H1 (cell line): ENCODE data around the gene CCDC86. TPM values are rescaled to one million over a fixed set of nuclear protein-coding genes. Genes with fewer than 3 reads are reported as not detected.

Experiments
- CTCF ChIA-PET: fragments of 300-600 bp; sonication (Branson Sonifier 250); formaldehyde crosslinking; loops from one replicate; lab custom pipeline; 2021; ENCODE audit not compliant: partially characterized antibody; lab: Charles Lee
- POLR2A ChIA-PET: fragments of 300-600 bp; sonication (Branson Sonifier 250); formaldehyde crosslinking; loops from one replicate; lab custom pipeline; 2021; ENCODE audit warnings: inconsistent platforms; ENCODE audit not compliant: partially characterized antibody; lab: Charles Lee
- DNase-seq, 2 experiments: peaks; one replicate each; pipeline versions ENCODE4 v3.0.0 to v3.0.0-alpha.2; 2010 to 2022; ENCODE audit warnings: low spot score in 2 of 2, low read depth in 1 of 2, mixed read lengths in 1 of 2
- FAIRE-seq: peaks from 2 replicates; lab custom pipeline; 2011; peaks lifted over from hg19 to GRCh38; lab: Jason Lieb, UNC
- H2AFZ ChIP-seq: 2 replicates; pipeline ENCODE4 v1.8.1; 2012; ENCODE audit warnings: low read length, inconsistent platforms
- H2AK5ac ChIP-seq: 2 replicates; pipeline ENCODE4 v1.6.1; 2013; ENCODE audit warnings: low read depth, low read length
- H2BK120ac ChIP-seq: replicated peaks from 2 replicates; pipeline ENCODE3; 2013; ENCODE audit warnings: low read depth, low read length, inconsistent platforms
- H2BK12ac ChIP-seq: 2 replicates; pipeline ENCODE4 v1.6.1; 2013; ENCODE audit warnings: low read depth, low read length
- H2BK15ac ChIP-seq: 2 replicates; pipeline ENCODE4 v1.6.1; 2013; ENCODE audit warnings: low read length
- H2BK20ac ChIP-seq: 2 replicates; pipeline ENCODE4 v1.6.1; 2013; ENCODE audit warnings: low read length
- H2BK5ac ChIP-seq: 2 replicates; pipeline ENCODE4 v1.6.1; 2013; ENCODE audit warnings: low read depth, low read length
- H3K14ac ChIP-seq: 2 replicates; pipeline ENCODE4 v1.6.1; 2013; ENCODE audit warnings: inconsistent platforms; ENCODE audit not compliant: insufficient read length
- H3K18ac ChIP-seq: 2 replicates; pipeline ENCODE4 v1.6.1; 2013; ENCODE audit warnings: low read length; ENCODE audit errors: extremely low read depth
- H3K23ac ChIP-seq: 2 replicates; pipeline ENCODE4 v1.6.1; 2013; ENCODE audit warnings: inconsistent platforms; ENCODE audit not compliant: insufficient read length
- H3K23me2 ChIP-seq: 2 replicates; pipeline ENCODE4 v1.6.1; 2013; ENCODE audit warnings: low read depth, low read length
- H3K27ac ChIP-seq: 2 replicates; pipeline ENCODE4 v1.6.1; 2011; ENCODE audit warnings: low read depth, low read length, inconsistent platforms
- H3K27me3 ChIP-seq, 4 experiments: replicated peaks in 1 of 4; 1 replicate in 1 of 4; 2 replicates in 3 of 4; pipeline versions ENCODE4 v1.6.1 to v1.8.1; 2011 to 2013; ENCODE audit warnings: low read length in 3 of 4, mild to moderate bottlenecking in 3 of 4, inconsistent platforms in 2 of 4, mixed read lengths in 2 of 4, moderate library complexity in 1 of 4; ENCODE audit not compliant: control insufficient read depth in 3 of 4, insufficient read depth in 3 of 4; ENCODE audit errors: extremely low read depth in 1 of 4
- H3K36me3 ChIP-seq, 4 experiments: 2 replicates each; pipeline versions ENCODE4 v1.6.1 to v1.8.1; 2011 to 2013; ENCODE audit warnings: mild to moderate bottlenecking in 4 of 4, low read length in 3 of 4, moderate library complexity in 2 of 4, control low read depth in 1 of 4, inconsistent platforms in 1 of 4; ENCODE audit not compliant: insufficient read depth in 4 of 4, control insufficient read depth in 2 of 4
- H3K4ac ChIP-seq: replicated peaks from 2 replicates; pipeline ENCODE3; 2013; ENCODE audit warnings: low read length, low read depth, mixed read lengths, inconsistent platforms; ENCODE audit not compliant: insufficient read length
- H3K4me1 ChIP-seq, 4 experiments: replicated peaks in 1 of 4; 1 replicate in 1 of 4; 2 replicates in 3 of 4; pipeline versions ENCODE4 v1.6.1 to v1.8.1; 2011 to 2013; ENCODE audit warnings: low read length in 3 of 4, inconsistent platforms in 2 of 4, mixed read lengths in 1 of 4; ENCODE audit not compliant: insufficient read depth in 4 of 4, control insufficient read depth in 3 of 4
- H3K4me2 ChIP-seq, 2 experiments: 2 replicates each; pipeline versions ENCODE4 v1.6.1 to v1.8.1; 2011 to 2013; ENCODE audit warnings: low read depth in 2 of 2, low read length in 2 of 2, control low read depth in 1 of 2, inconsistent platforms in 1 of 2, mild to moderate bottlenecking in 1 of 2; ENCODE audit not compliant: insufficient read depth in 1 of 2
- H3K4me3 ChIP-seq, 4 experiments: fragments of 200-600, 300-600 bp in 1 of 4; sonication (generic), shearing (Covaris generic), sonication (Bioruptor Twin) in 1 of 4; 2 replicates each; pipeline versions ENCODE4 v1.5.1 to v1.8.1; 2011 to 2016; ENCODE audit warnings: low read length in 4 of 4, low read depth in 3 of 4, control low read depth in 2 of 4, inconsistent platforms in 2 of 4, mild to moderate bottlenecking in 2 of 4, mixed read lengths in 1 of 4, moderate library complexity in 1 of 4; ENCODE audit not compliant: insufficient read depth in 2 of 4; ENCODE audit errors: extremely low read depth in 1 of 4
- H3K56ac ChIP-seq: replicated peaks from 2 replicates; pipeline ENCODE3; 2013; ENCODE audit warnings: low read depth, mild to moderate bottlenecking, mixed read lengths, low read length, inconsistent platforms; ENCODE audit not compliant: insufficient read length
- H3K79me1 ChIP-seq: 2 replicates; pipeline ENCODE4 v1.6.1; 2013; ENCODE audit warnings: low read depth, low read length, control low read depth
- H3K79me2 ChIP-seq, 2 experiments: 2 replicates each; pipeline versions ENCODE4 v1.6.1 to v1.8.1; 2012 to 2013; ENCODE audit warnings: low read length in 2 of 2, mild to moderate bottlenecking in 2 of 2, inconsistent platforms in 1 of 2; ENCODE audit not compliant: insufficient read depth in 2 of 2, control insufficient read depth in 1 of 2
- H3K9ac ChIP-seq, 4 experiments: replicated peaks in 1 of 4; 1 replicate in 1 of 4; 2 replicates in 3 of 4; pipeline versions ENCODE4 v1.6.1 to v1.8.1; 2011 to 2013; ENCODE audit warnings: low read depth in 3 of 4, low read length in 3 of 4, control low read depth in 2 of 4, mild to moderate bottlenecking in 2 of 4, moderate library complexity in 2 of 4, inconsistent platforms in 1 of 4; ENCODE audit errors: extremely low read depth in 1 of 4
- H3K9me3 ChIP-seq, 2 experiments: 2 replicates each; pipeline versions ENCODE4 v1.6.1 to v1.8.1; 2012 to 2013; ENCODE audit warnings: mild to moderate bottlenecking in 2 of 2, moderate library complexity in 2 of 2, control low read depth in 1 of 2, inconsistent platforms in 1 of 2, low read depth in 1 of 2, low read length in 1 of 2, mixed read lengths in 1 of 2; ENCODE audit not compliant: insufficient read depth in 2 of 2
- H4K20me1 ChIP-seq, 2 experiments: replicated peaks in 1 of 2; 2 replicates each; pipeline versions ENCODE3 to v1.8.1; 2011 to 2013; ENCODE audit warnings: inconsistent platforms in 2 of 2, low read length in 2 of 2, mild to moderate bottlenecking in 1 of 2; ENCODE audit not compliant: insufficient read depth in 2 of 2, control insufficient read depth in 1 of 2
- H4K5ac ChIP-seq: 2 replicates; pipeline ENCODE4 v1.6.1; 2013; ENCODE audit warnings: low read length, low read depth, mixed read lengths, inconsistent platforms; ENCODE audit not compliant: insufficient read length
- H4K8ac ChIP-seq: 2 replicates; pipeline ENCODE4 v1.8.0; 2013; ENCODE audit warnings: mild to moderate bottlenecking, moderate library complexity, low read length, inconsistent platforms; ENCODE audit not compliant: insufficient read depth; ENCODE audit errors: extremely low read depth
- H4K91ac ChIP-seq: replicated peaks from 2 replicates; pipeline ENCODE3; 2013; ENCODE audit warnings: low read length, mixed read lengths, inconsistent platforms; ENCODE audit not compliant: insufficient read length
- CBX5 ChIP-seq: fragments of 300-800, 300-1000 bp; sonication (generic); IDR thresholded peaks from 2 replicates; pipeline ENCODE4 v1.7.1; 2016; ENCODE audit warnings: antibody characterized with exemption, low read length, low read depth
- CTCF ChIP-seq, 3 experiments: IDR thresholded peaks; 1 replicate in 2 of 3; 2 replicates in 1 of 3; pipeline versions ENCODE4 v1.5.1 to v1.6.1; 2011; ENCODE audit warnings: low read length in 3 of 3, mild to moderate bottlenecking in 3 of 3, inconsistent platforms in 2 of 3, low read depth in 1 of 3, moderate library complexity in 1 of 3; ENCODE audit not compliant: insufficient read depth in 1 of 3; ENCODE audit errors: control extremely low read depth in 1 of 3
- GTF2F1 ChIP-seq: IDR thresholded peaks from 2 replicates; pipeline ENCODE4 v1.6.1; 2012; ENCODE audit warnings: low read depth, low read length, improper control_type of control experiment, borderline replicate concordance
- HDAC6 ChIP-seq: IDR thresholded peaks from one replicate; pipeline ENCODE4 v1.7.1; 2012; ENCODE audit warnings: low read depth, mild to moderate bottlenecking, inconsistent platforms, low read length, moderate library complexity
- RAD21 ChIP-seq, 2 experiments: IDR thresholded peaks in 1 of 2; conservative IDR thresholded peaks in 1 of 2; 2 replicates each; pipeline ENCODE4 v1.6.1; 2011; ENCODE audit warnings: low read depth in 2 of 2, low read length in 2 of 2, improper control_type of control experiment in 1 of 2, inconsistent platforms in 1 of 2, mild to moderate bottlenecking in 1 of 2, moderate library complexity in 1 of 2
- SIN3A ChIP-seq, 2 experiments: IDR thresholded peaks in 1 of 2; conservative IDR thresholded peaks in 1 of 2; 2 replicates each; pipeline ENCODE4 v1.6.1; 2011 to 2012; ENCODE audit warnings: low read length in 2 of 2, improper control_type of control experiment in 1 of 2, low read depth in 1 of 2, mild to moderate bottlenecking in 1 of 2
- SIRT6 ChIP-seq: IDR thresholded peaks from one replicate; pipeline ENCODE4 v1.7.1; 2012; ENCODE audit warnings: low read length, inconsistent platforms
- SP2 ChIP-seq: IDR thresholded peaks from 2 replicates; pipeline ENCODE4 v1.6.1; 2012; ENCODE audit warnings: mild to moderate bottlenecking, low read length, inconsistent platforms
- WGBS, 2 experiments: shearing (Covaris generic) in 1 of 2; methylation state at CpG; one replicate each; pipeline versions ENCODE4 v1.1.6 to v1.1.7; 2013 to 2015; ENCODE audit warnings: low lambda C conversion rate in 2 of 2, mixed read lengths in 2 of 2, inconsistent platforms in 1 of 2, low coverage in 1 of 2, missing lambda C conversion rate in 1 of 2; ENCODE audit not compliant: insufficient replicate concordance in 2 of 2, insufficient coverage in 1 of 2, insufficient read length in 1 of 2; ENCODE audit errors: extremely low coverage in 1 of 2, missing lambda C conversion rate in 1 of 2; 5-methylcytosine and 5-hydroxymethylcytosine counted together
- polyA plus RNA-seq, 7 experiments: library from polyadenylated mRNA; depleted of rRNA in 3 of 7; stranded (reverse) in 5 of 7; unstranded in 2 of 7; fragments of >200 nt in 5 of 7; fragments of 200-250 nt in 2 of 7; gene quantifications; 1 replicate in 5 of 7; 2 replicates in 1 of 7; 4 replicates in 1 of 7; pipeline versions ENCODE4 v1.2.1 to v1.2.3, GENCODE V29; 2011 to 2013; ENCODE audit warnings: missing spikeins in 2 of 7, mixed read lengths in 2 of 7
- total RNA-seq: library from RNA; stranded (reverse); fragmentation: NEBNext Ultra II Directional; extraction: Animal tissue kit (Norgen Biotek cat#: 25700); gene quantifications from 2 replicates; pipeline ENCODE4 v1.2.1, GENCODE V29; 2021

The CCDC86 gene
- total and polyA plus RNA-seq, 2 of the 8 experiments (the other 6 are each of a cell fraction or from before 2014, with no cell fraction given), result 37.7 to 76.4 TPM

GRCh38 chr11:60849641-60850520, 8.0 kb downstream of the CCDC86 start:
- H3K4ac ChIP-seq, result no peak overlapping the region
- H3K36me3 ChIP-seq, result peaks cover 13 to 26% (median 21%) of the 10 kb centered on the region in 4 experiments
- H2AK5ac ChIP-seq, result no peak overlapping the region
- H4K20me1 ChIP-seq, result peaks cover 5 to 18% of the 10 kb centered on the region in 2 experiments
- ChIA-PET CTCF (interaction anchor here (0.6 to 2.3 kb wide), 10 partner anchors 9 to 543 kb away, joined by 3 to 14 read pairs (median 4); no protein-coding TSS in a partner anchor), POLR2A (interaction anchor here (1.1 to 7.5 kb wide), 4 partner anchors 9 to 53 kb away, joined by 3 to 54 read pairs (median 14); partner anchors contain the start of genes CCDC86 and ZP1)
- H3K4me2 ChIP-seq, result no peak overlapping the region
- H3K27me3 ChIP-seq, result peaks cover 3 to 26% (median 16%) of the 10 kb centered on the region in 4 experiments; a peak in 6 of 7 replicates
- H2BK5ac ChIP-seq, result no peak overlapping the region
- H3K27ac ChIP-seq, result no peak overlapping the region
- H4K91ac ChIP-seq, result no peak overlapping the region
- H3K4me3 ChIP-seq, result no peak overlapping the region
- H3K23ac ChIP-seq, result no peak overlapping the region
- peaks cover 3% of the 10 kb centered on the region for H3K79me1 ChIP-seq
- no peak overlapping the region for H2BK120ac ChIP-seq
- H2AFZ ChIP-seq, result no peak overlapping the region
- H2BK15ac ChIP-seq, result no peak overlapping the region
- no peak overlapping the region for H4K8ac ChIP-seq
- no peak overlapping the region for H3K14ac ChIP-seq
- H4K5ac ChIP-seq, result no peak overlapping the region
- H3K56ac ChIP-seq, result no peak overlapping the region
- FAIRE-seq, result no peak
- H2BK12ac ChIP-seq, result no peak overlapping the region
- 86% methylated on average over 20 of the region's 29 CpGs; no CpG with 5 or more reads in 1 of the 2 experiments for WGBS, 2 experiments
- no peak overlapping the region for H2BK20ac ChIP-seq
- no peak overlapping the region for H3K9ac ChIP-seq
- H3K18ac ChIP-seq, result no peak overlapping the region
- H3K4me1 ChIP-seq, result peaks cover 0 to 5% (median 0%) of the 10 kb centered on the region in 4 experiments; a peak in 2 of 7 replicates
- H3K9me3 ChIP-seq, result peaks cover 0 to 9% of the 10 kb centered on the region in 2 experiments; a peak in 1 of 4 replicates
- H3K79me2 ChIP-seq, result peaks cover 0 to 11% of the 10 kb centered on the region in 2 experiments; a peak in 2 of 4 replicates
- H3K23me2 ChIP-seq, result no peaks in the 10 kb centered on the region; the same call in 1 of the 2 replicates
- no peak for DNase-seq
- TF ChIP-seq CTCF (IDR thresholded peaks at IDR 0.05; ENCODE audit: control extremely low read depth in 1 of 3, insufficient read depth in 1 of 3, low read depth in 1 of 3, low read length in 3 of 3) (no peak), SIN3A (conservative IDR thresholded peaks at IDR 0.05 in 1 of 2, IDR thresholded peaks at IDR 0.05 in 1 of 2; ENCODE audit: low read depth in 1 of 2, low read length in 2 of 2) (no peak), SIRT6 (no peak), HDAC6 (no peak), RAD21 (IDR thresholded peaks at IDR 0.05 in 1 of 2, conservative IDR thresholded peaks at IDR 0.05 in 1 of 2; ENCODE audit: low read depth in 2 of 2, low read length in 2 of 2) (no peak), CBX5 (no peak), SP2 (no peak), GTF2F1 (no peak)
